ENCODE data around the gene ZSCAN16. TPM values are rescaled to one million over a fixed set of nuclear protein-coding genes. Genes with fewer than 3 reads are reported as not detected.
A peak's percentile ranks its signal among the peaks of the same experiment; 100 is the strongest.
"Not testable (repeated sequence)": the region's sequence is repeated elsewhere in the genome, so short reads cannot be mapped to it uniquely, and the experiment has no call there.

ZSCAN16 gene
- total RNA-seq = 2.2 and 3.2 TPM in 2 replicates

GRCh38 chr6:28124350-28124970 lies at the start of gene ZSCAN16:
Gene ZSCAN16, plus strand, starts transcription at chr6:28124609. Its CDS starts 835 bp downstream, at chr6:28125444.
- DNase-seq (ENCODE audit: low read depth) = peak; percentile 77
- no peak for TF ChIP-seq CTCF (IDR thresholded peaks at IDR 0.05; ENCODE audit: insufficient read depth, low read depth, low read length)
- H3K4me3 ChIP-seq (ENCODE audit: low read depth, low read length) = peak within 1 kb of the TSS; percentile 74

- H3K4me3 ChIP-seq (ENCODE audit: low read depth, low read length) = no peak overlapping the region
- no peak for TF ChIP-seq CTCF (IDR thresholded peaks at IDR 0.05; ENCODE audit: insufficient read depth, low read depth, low read length)
- DNase-seq (ENCODE audit: low read depth) = no peak
Measured at GRCh38 chr6:28078050-28078449, 46.4 kb upstream of the ZSCAN16 start.

- no peak overlapping the region for H3K4me3 ChIP-seq (ENCODE audit: low read depth, low read length)
- DNase-seq (ENCODE audit: low read depth) = no peak
- TF ChIP-seq CTCF (IDR thresholded peaks at IDR 0.05; ENCODE audit: insufficient read depth, low read depth, low read length) = no peak
Measured at GRCh38 chr6:28078836-28079235, 45.6 kb upstream of the ZSCAN16 start.

- peak within 1 kb of the TSS; percentile 89 for H3K4me3 ChIP-seq (ENCODE audit: low read depth, low read length)
- DNase-seq (ENCODE audit: low read depth) = not testable (repeated sequence)
Measured at GRCh38 chr6:28080381-28080630, 44.1 kb upstream of the ZSCAN16 start, which contains the start of gene ZNF165. Gene ZNF165, plus strand, starts transcription at chr6:28080568. Its CDS starts 4,913 bp downstream, at chr6:28085481.

GRCh38 chr6:28080631-28081485 lies 43.6 kb upstream of the ZSCAN16 start:
- TF ChIP-seq CTCF (IDR thresholded peaks at IDR 0.05; ENCODE audit: insufficient read depth, low read depth, low read length) = no peak
- peak overlapping the region; percentile 89 for H3K4me3 ChIP-seq (ENCODE audit: low read depth, low read length)
- DNase-seq (ENCODE audit: low read depth) = peak; percentile 98

- no peak for DNase-seq (ENCODE audit: low read depth)
- H3K4me3 ChIP-seq (ENCODE audit: low read depth, low read length) = peak overlapping the region; percentile 89
- TF ChIP-seq CTCF (IDR thresholded peaks at IDR 0.05; ENCODE audit: insufficient read depth, low read depth, low read length) = no peak
Measured at GRCh38 chr6:28081486-28081751, 43.0 kb upstream of the ZSCAN16 start.

GRCh38 chr6:28082939-28083338 lies 41.5 kb upstream of the ZSCAN16 start:
- H3K4me3 ChIP-seq (ENCODE audit: low read depth, low read length) = no peak overlapping the region
- TF ChIP-seq CTCF (IDR thresholded peaks at IDR 0.05; ENCODE audit: insufficient read depth, low read depth, low read length) = no peak
- no peak for DNase-seq (ENCODE audit: low read depth)

All from fibroblast of villous mesenchyme (primary cell).